ENCODE measurements around the gene CAMSAP1. TPM values are rescaled to one million over a fixed set of nuclear protein-coding genes. Genes with fewer than 3 reads are reported as not detected.

CAMSAP1 gene
- total and polyA plus RNA-seq, 2 donors (not counting 1 experiment from before 2014, with no cell fraction given): 6.6 to 31.0 TPM

DNA sequence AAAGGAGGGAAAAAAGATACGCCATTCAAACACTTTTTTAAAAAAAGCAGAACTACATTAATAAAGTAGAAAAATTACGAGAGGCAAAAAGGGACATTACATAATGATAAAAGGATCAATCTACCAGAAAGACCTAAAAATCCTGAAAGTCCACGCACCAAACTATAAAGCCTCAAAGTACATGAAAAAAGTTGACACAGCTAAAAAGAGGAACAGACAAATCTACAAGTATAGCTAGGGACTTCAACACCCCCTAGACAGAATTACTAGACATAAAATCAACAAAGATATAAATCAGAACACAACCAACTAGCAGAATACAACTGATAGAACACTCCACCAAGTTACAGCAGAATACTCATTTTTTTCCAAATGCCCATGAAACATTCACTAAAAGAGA lies 11.1 kb downstream of the CAMSAP1 start:
- Histone ChIP-seq H3K9ac (ENCODE audit: low read length) (no peak overlapping the region), H3K4me3 (ENCODE audit: control extremely low read depth in 1 of 5, extremely low read depth in 1 of 5, insufficient read depth in 1 of 5, low read depth in 2 of 5, low read length in 4 of 5) (no peak overlapping the region), H2AFZ (ENCODE audit: insufficient read depth, low read depth, low read length, poor library complexity, severe bottlenecking) (no peak overlapping the region), H3K36me3 (replicated peaks in 1 of 2; ENCODE audit: control extremely low read depth in 1 of 2, control insufficient read depth in 1 of 2, extremely low read depth in 1 of 2, insufficient read depth in 2 of 2, low read length in 1 of 2) (no peaks in the 10 kb centered on the region), H4K20me1 (ENCODE audit: control insufficient read depth, insufficient read depth, low read length, poor library complexity, severe bottlenecking) (peaks cover 51% of the 10 kb centered on the region), H3K4me2 (replicated peaks; ENCODE audit: low read depth, low read length, poor library complexity, severe bottlenecking) (no peak overlapping the region), H3K4me1 (ENCODE audit: control insufficient read depth in 2 of 2, insufficient read depth in 2 of 2, low read length in 2 of 2) (peaks cover 0 to 5% of the 10 kb centered on the region in 2 donors), H3K27me3 (replicated peaks in 1 of 4; ENCODE audit: control extremely low read depth in 1 of 4, control insufficient read depth in 3 of 4, insufficient read depth in 4 of 4, low read length in 3 of 4) (no peaks in the 10 kb centered on the region), H3K79me2 (ENCODE audit: control insufficient read depth, insufficient read depth, low read length) (peaks cover 92% of the 10 kb centered on the region), H3K9me3 (ENCODE audit: control extremely low read depth in 1 of 3, control insufficient read depth in 2 of 3, insufficient read depth in 1 of 3, low read length in 2 of 3) (peaks cover 0 to 4% (median 0%) of the 10 kb centered on the region in 3 donors), H3K27ac (ENCODE audit: low read length in 2 of 2) (no peak overlapping the region)
- ATAC-seq (ENCODE audit: low read depth): no peak
- no peak overlapping the region for H3K27ac Mint-ChIP-seq
- intact Hi-C loops (cut with micrococcal nuclease): no loop called here
- H3K9me3 Mint-ChIP-seq (ENCODE audit: insufficient read depth): no peaks in the 10 kb centered on the region
- H3K4me3 Mint-ChIP-seq: no peak overlapping the region
- H3K4me1 Mint-ChIP-seq: peaks cover 50% of the 10 kb centered on the region
- TF ChIP-seq EZH2 (IDR thresholded peaks at IDR 0.05; ENCODE audit: borderline replicate concordance, insufficient read depth, low read depth, low read length, poor library complexity, severe bottlenecking) (no peak), CTCF (IDR thresholded peaks at IDR 0.05) (no peak)
- DNase-seq: no peak
- POLR2A ChIA-PET: no interaction called here
- no peaks in the 10 kb centered on the region for H3K27me3 Mint-ChIP-seq
- CTCF ChIA-PET: no interaction called here
- WGBS (ENCODE audit: insufficient coverage): 25% methylated on average over 1 of the region's 3 CpGs

- Histone ChIP-seq H3K27ac (ENCODE audit: low read length in 2 of 2) (no peak overlapping the region), H3K27me3 (replicated peaks in 1 of 4; ENCODE audit: control extremely low read depth in 1 of 4, control insufficient read depth in 3 of 4, insufficient read depth in 4 of 4, low read length in 3 of 4) (no peaks in the 10 kb centered on the region), H3K4me1 (ENCODE audit: control insufficient read depth in 2 of 2, insufficient read depth in 2 of 2, low read length in 2 of 2) (peaks cover 0 to 5% of the 10 kb centered on the region in 2 donors), H4K20me1 (ENCODE audit: control insufficient read depth, insufficient read depth, low read length, poor library complexity, severe bottlenecking) (peaks cover 56% of the 10 kb centered on the region), H3K4me2 (replicated peaks; ENCODE audit: low read depth, low read length, poor library complexity, severe bottlenecking) (no peak overlapping the region), H3K79me2 (ENCODE audit: control insufficient read depth, insufficient read depth, low read length) (peaks cover 92% of the 10 kb centered on the region), H3K36me3 (replicated peaks in 1 of 2; ENCODE audit: control extremely low read depth in 1 of 2, control insufficient read depth in 1 of 2, extremely low read depth in 1 of 2, insufficient read depth in 2 of 2, low read length in 1 of 2) (no peaks in the 10 kb centered on the region), H2AFZ (ENCODE audit: insufficient read depth, low read depth, low read length, poor library complexity, severe bottlenecking) (no peak overlapping the region), H3K9ac (ENCODE audit: low read length) (no peak overlapping the region), H3K9me3 (ENCODE audit: control extremely low read depth in 1 of 3, control insufficient read depth in 2 of 3, insufficient read depth in 1 of 3, low read length in 2 of 3) (peaks cover 0 to 4% (median 0%) of the 10 kb centered on the region in 3 donors), H3K4me3 (ENCODE audit: control extremely low read depth in 1 of 5, extremely low read depth in 1 of 5, insufficient read depth in 1 of 5, low read depth in 2 of 5, low read length in 4 of 5) (no peak overlapping the region)
- H3K9me3 Mint-ChIP-seq (ENCODE audit: insufficient read depth): no peaks in the 10 kb centered on the region
- no peak overlapping the region for H3K4me3 Mint-ChIP-seq
- intact Hi-C loops (cut with micrococcal nuclease): no loop called here
- DNase-seq (no peak), ATAC-seq (ENCODE audit: low read depth) (no peak)
- H3K27me3 Mint-ChIP-seq: no peaks in the 10 kb centered on the region
- ChIA-PET CTCF (no interaction called here), POLR2A (no interaction called here)
- H3K27ac Mint-ChIP-seq: no peak overlapping the region
- TF ChIP-seq EZH2 (IDR thresholded peaks at IDR 0.05; ENCODE audit: borderline replicate concordance, insufficient read depth, low read depth, low read length, poor library complexity, severe bottlenecking): no peak
- TF ChIP-seq CTCF (IDR thresholded peaks at IDR 0.05): no peak
- peaks cover 48% of the 10 kb centered on the region for H3K4me1 Mint-ChIP-seq
- no CpG with 5 or more reads among the region's 4 CpGs for WGBS (ENCODE audit: insufficient coverage)
These were observed 12.0 kb downstream of the CAMSAP1 start for GRCh38 chr9:135895202-135895848.
